Mesodermal cell (in vitro differentiated cells): ENCODE data around the gene XKR7.

ENCODE experiments used
- H3K27ac ChIP-seq: 2 replicates; pipeline ENCODE4 v1.7.0; 2013; ENCODE audit warnings: mild to moderate bottlenecking, low read depth, low read length, moderate library complexity; ENCODE audit not compliant: severe bottlenecking
- H3K36me3 ChIP-seq: 2 replicates; pipeline ENCODE4 v1.7.1; 2013; ENCODE audit warnings: mild to moderate bottlenecking, low read length, moderate library complexity; ENCODE audit not compliant: control insufficient read depth, insufficient read depth
- H3K4me1 ChIP-seq: one replicate; pipeline ENCODE4 v1.7.1; 2013; ENCODE audit warnings: mild to moderate bottlenecking, low read length; ENCODE audit not compliant: insufficient read depth, control insufficient read depth, poor library complexity, severe bottlenecking
- H3K4me3 ChIP-seq: 2 replicates; pipeline ENCODE4 v1.7.0; 2013; ENCODE audit warnings: low read length, control low read depth, mild to moderate bottlenecking; ENCODE audit not compliant: insufficient read depth, poor library complexity, severe bottlenecking; ENCODE audit errors: extremely low read depth
- H3K9me3 ChIP-seq: 2 replicates; pipeline ENCODE4 v1.7.1; 2013; ENCODE audit warnings: mild to moderate bottlenecking, low read length, moderate library complexity; ENCODE audit not compliant: control insufficient read depth
- WGBS, 2 experiments: methylation state at CpG; one replicate each; pipeline ENCODE4 v1.1.5; 2013; ENCODE audit warnings: missing lambda C conversion rate in 2 of 2; ENCODE audit not compliant: insufficient coverage in 2 of 2; 5-methylcytosine and 5-hydroxymethylcytosine counted together

XKR7 gene

GRCh38 chr20:31981784-31982183, 13.8 kb downstream of the XKR7 start:
- Histone ChIP-seq H3K9me3 (no peaks in the 10 kb centered on the region), H3K4me1 (peaks cover 4% of the 10 kb centered on the region), H3K4me3 (no peak overlapping the region), H3K36me3 (no peaks in the 10 kb centered on the region), H3K27ac (no peak overlapping the region)
- WGBS, 2 experiments: 75 to 77% methylated on average over 2 of the region's 2 CpGs

- Histone ChIP-seq H3K27ac (no peak overlapping the region), H3K4me1 (peaks cover 2% of the 10 kb centered on the region), H3K36me3 (no peaks in the 10 kb centered on the region), H3K9me3 (no peaks in the 10 kb centered on the region), H3K4me3 (no peak overlapping the region)
- WGBS, 2 experiments: 62 to 70% methylated on average over 5 to 6 of the region's 6 CpGs
These were observed 17.1 kb downstream of the XKR7 start for GRCh38 chr20:31984981-31985471.

GRCh38 chr20:31987744-31988143, 19.8 kb downstream of the XKR7 start:
- Histone ChIP-seq H3K4me1 (no peaks in the 10 kb centered on the region), H3K36me3 (no peaks in the 10 kb centered on the region), H3K4me3 (no peak overlapping the region), H3K27ac (no peak overlapping the region), H3K9me3 (no peaks in the 10 kb centered on the region)
- 71 to 75% methylated on average over 1 of the region's 1 CpG for WGBS, 2 experiments

GRCh38 chr20:31988430-31989015, 20.6 kb downstream of the XKR7 start:
- no peak overlapping the region for H3K27ac ChIP-seq
- H3K36me3 ChIP-seq: no peaks in the 10 kb centered on the region
- H3K4me1 ChIP-seq: no peaks in the 10 kb centered on the region
- 90 to 96% methylated on average over 4 of the region's 5 CpGs for WGBS, 2 experiments
- no peak overlapping the region for H3K4me3 ChIP-seq
- H3K9me3 ChIP-seq: no peaks in the 10 kb centered on the region

GRCh38 chr20:31989030-31989645, 21.2 kb downstream of the XKR7 start:
- WGBS, 2 experiments: 89 to 92% methylated on average over 7 to 8 of the region's 8 CpGs
- no peak overlapping the region for H3K4me3 ChIP-seq
- H3K27ac ChIP-seq: no peak overlapping the region
- no peaks in the 10 kb centered on the region for H3K4me1 ChIP-seq
- no peaks in the 10 kb centered on the region for H3K9me3 ChIP-seq
- no peaks in the 10 kb centered on the region for H3K36me3 ChIP-seq

GRCh38 chr20:31990641-31991338, 22.8 kb downstream of the XKR7 start:
- H3K4me3 ChIP-seq: no peak overlapping the region
- no peaks in the 10 kb centered on the region for H3K9me3 ChIP-seq
- no peaks in the 10 kb centered on the region for H3K36me3 ChIP-seq
- 92 to 100% methylated on average over 3 to 4 of the region's 6 CpGs for WGBS, 2 experiments
- H3K27ac ChIP-seq: no peak overlapping the region
- no peaks in the 10 kb centered on the region for H3K4me1 ChIP-seq

- no peaks in the 10 kb centered on the region for H3K36me3 ChIP-seq
- H3K9me3 ChIP-seq: no peaks in the 10 kb centered on the region
- H3K4me1 ChIP-seq: no peaks in the 10 kb centered on the region
- WGBS, 2 experiments: 80% methylated on average over 1 of the region's 1 CpG; no CpG with 5 or more reads in 1 of the 2 experiments
- H3K4me3 ChIP-seq: no peak overlapping the region
- H3K27ac ChIP-seq: no peak overlapping the region
These were observed 23.4 kb downstream of the XKR7 start for GRCh38 chr20:31991339-31991705.

- H3K9me3 ChIP-seq: no peaks in the 10 kb centered on the region
- H3K4me3 ChIP-seq: no peak overlapping the region
- WGBS, 2 experiments: 50 to 80% methylated on average over 2 of the region's 2 CpGs
- no peaks in the 10 kb centered on the region for H3K36me3 ChIP-seq
- H3K27ac ChIP-seq: no peak overlapping the region
- no peaks in the 10 kb centered on the region for H3K4me1 ChIP-seq
These were observed 24.1 kb downstream of the XKR7 start for GRCh38 chr20:31992086-31992485.

- Histone ChIP-seq H3K27ac (no peak overlapping the region), H3K9me3 (no peaks in the 10 kb centered on the region), H3K4me3 (no peak overlapping the region), H3K4me1 (no peaks in the 10 kb centered on the region), H3K36me3 (no peaks in the 10 kb centered on the region)
- 94 to 96% methylated on average over 17 of the region's 18 CpGs for WGBS, 2 experiments
These were observed 29.0 kb downstream of the XKR7 start for GRCh38 chr20:31996996-31997395.

GRCh38 chr20:31998246-31998645, 30.3 kb downstream of the XKR7 start:
- no peaks in the 10 kb centered on the region for H3K36me3 ChIP-seq
- H3K4me1 ChIP-seq: no peaks in the 10 kb centered on the region
- H3K27ac ChIP-seq: no peak overlapping the region
- H3K4me3 ChIP-seq: no peak overlapping the region
- H3K9me3 ChIP-seq: no peaks in the 10 kb centered on the region
- WGBS, 2 experiments: 69 to 75% methylated on average over 2 of the region's 2 CpGs

- peaks cover 11% of the 10 kb centered on the region for H3K4me1 ChIP-seq
- no peak overlapping the region for H3K4me3 ChIP-seq
- H3K27ac ChIP-seq: no peak overlapping the region
- no peaks in the 10 kb centered on the region for H3K9me3 ChIP-seq
- WGBS, 2 experiments: no CpG with 5 or more reads among the region's 2 CpGs
- H3K36me3 ChIP-seq: no peaks in the 10 kb centered on the region
These were observed 35.4 kb downstream of the XKR7 start for GRCh38 chr20:32003325-32003724.
